Mesenchymal stem cell (in vitro differentiated cells and primary cell): Measurements from ENCODE around the gene CHMP2B.
A peak's percentile ranks its signal among the peaks of the same experiment; 100 is the strongest.

Experiments used
- DNase-seq: peaks from one replicate; pipeline ENCODE4 v3.0.0-alpha.2; 2013
- H2AFZ ChIP-seq: one replicate; pipeline ENCODE4 v1.6.1; 2013; ENCODE audit warnings: low read depth, mild to moderate bottlenecking, control low read depth, inconsistent platforms, low read length, moderate library complexity
- H2AK5ac ChIP-seq: 2 replicates; pipeline ENCODE4 v1.6.1; 2013; ENCODE audit warnings: low read length, moderate library complexity, mild to moderate bottlenecking, inconsistent platforms; ENCODE audit not compliant: severe bottlenecking
- H2BK120ac ChIP-seq: one replicate; pipeline ENCODE4 v1.6.1; 2013; ENCODE audit warnings: low read depth, mild to moderate bottlenecking, inconsistent platforms, low read length, moderate library complexity
- H2BK12ac ChIP-seq, 2 experiments: one replicate each; pipeline ENCODE4 v1.6.1; 2013; ENCODE audit warnings: inconsistent platforms in 2 of 2, low read length in 2 of 2, mild to moderate bottlenecking in 2 of 2, moderate library complexity in 2 of 2, control low read depth in 1 of 2
- H2BK15ac ChIP-seq: one replicate; pipeline ENCODE4 v1.6.1; 2013; ENCODE audit warnings: mild to moderate bottlenecking, low read depth, inconsistent platforms; ENCODE audit not compliant: poor library complexity, severe bottlenecking
- H2BK5ac ChIP-seq: 2 replicates; pipeline ENCODE4 v1.6.1; 2013; ENCODE audit warnings: low read depth, mild to moderate bottlenecking, low read length, control low read depth, inconsistent platforms; ENCODE audit not compliant: poor library complexity, severe bottlenecking
- H3K14ac ChIP-seq, 2 experiments: one replicate each; pipeline ENCODE4 v1.6.1; 2013; ENCODE audit warnings: inconsistent platforms in 2 of 2, low read length in 2 of 2, control low read depth in 1 of 2, mild to moderate bottlenecking in 1 of 2, moderate library complexity in 1 of 2
- H3K18ac ChIP-seq, 2 experiments: one replicate each; pipeline ENCODE4 v1.6.1; 2013; ENCODE audit warnings: inconsistent platforms in 2 of 2, low read length in 2 of 2, control low read depth in 1 of 2, low read depth in 1 of 2, mild to moderate bottlenecking in 1 of 2
- H3K23ac ChIP-seq, 2 experiments: one replicate each; pipeline ENCODE4 v1.6.1; 2013; ENCODE audit warnings: inconsistent platforms in 2 of 2, low read length in 2 of 2, mild to moderate bottlenecking in 2 of 2, moderate library complexity in 2 of 2, control low read depth in 1 of 2
- H3K27ac ChIP-seq: 2 replicates; pipeline ENCODE4 v1.5.1; 2013; ENCODE audit warnings: mild to moderate bottlenecking, moderate library complexity, low read length, control low read depth, inconsistent platforms; ENCODE audit not compliant: poor library complexity, severe bottlenecking
- H3K27me3 ChIP-seq, 2 experiments: 2 replicates each; pipeline versions ENCODE4 v1.6.1 to v1.7.0; 2013; ENCODE audit warnings: low read length in 2 of 2, mild to moderate bottlenecking in 2 of 2, moderate library complexity in 2 of 2, control low read depth in 1 of 2, inconsistent platforms in 1 of 2; ENCODE audit not compliant: control insufficient read depth in 1 of 2, insufficient read depth in 1 of 2
- H3K36me3 ChIP-seq, 2 experiments: 2 replicates each; pipeline versions ENCODE4 v1.6.1 to v1.7.0; 2013; ENCODE audit warnings: low read length in 2 of 2, control low read depth in 1 of 2, inconsistent platforms in 1 of 2, low read depth in 1 of 2, mild to moderate bottlenecking in 1 of 2; ENCODE audit not compliant: insufficient read depth in 2 of 2, control insufficient read depth in 1 of 2
- H3K4ac ChIP-seq, 2 experiments: one replicate each; pipeline ENCODE4 v1.6.1; 2013; ENCODE audit warnings: inconsistent platforms in 2 of 2, low read length in 2 of 2, mild to moderate bottlenecking in 2 of 2, moderate library complexity in 2 of 2, control low read depth in 1 of 2, low read depth in 1 of 2
- H3K4me1 ChIP-seq: 2 replicates; pipeline ENCODE4 v1.6.1; 2013; ENCODE audit warnings: low read depth, low read length, control low read depth; ENCODE audit not compliant: control insufficient read depth, insufficient read depth
- H3K4me2 ChIP-seq: 2 replicates; pipeline ENCODE4 v1.6.1; 2013; ENCODE audit warnings: low read length, mild to moderate bottlenecking, inconsistent platforms; ENCODE audit not compliant: poor library complexity, severe bottlenecking
- H3K4me3 ChIP-seq, 2 experiments: 2 replicates each; pipeline versions ENCODE4 v1.5.1 to v1.7.0; 2013; ENCODE audit warnings: low read length in 2 of 2, mild to moderate bottlenecking in 2 of 2, control low read depth in 1 of 2, low read depth in 1 of 2; ENCODE audit not compliant: insufficient read depth in 1 of 2
- H3K79me1 ChIP-seq: replicated peaks from 2 replicates; pipeline ENCODE4 v1.6.1; 2013; ENCODE audit warnings: mild to moderate bottlenecking, control low read depth, low read length, inconsistent platforms; ENCODE audit not compliant: poor library complexity, severe bottlenecking
- H3K9ac ChIP-seq: 2 replicates; pipeline ENCODE4 v1.7.0; 2013; ENCODE audit warnings: mild to moderate bottlenecking, low read length, moderate library complexity
- H3K9me3 ChIP-seq: 2 replicates; pipeline ENCODE4 v1.7.0; 2013; ENCODE audit warnings: mild to moderate bottlenecking, low read length; ENCODE audit not compliant: control insufficient read depth
- H4K8ac ChIP-seq: one replicate; pipeline ENCODE4 v1.6.1; 2013; ENCODE audit warnings: inconsistent platforms, mild to moderate bottlenecking, low read length, moderate library complexity
- H4K91ac ChIP-seq: one replicate; pipeline ENCODE4 v1.6.1; 2013; ENCODE audit warnings: mild to moderate bottlenecking, low read length, inconsistent platforms
- WGBS: methylation state at CpG from one replicate; pipeline ENCODE4 v1.1.7; 2013; ENCODE audit warnings: mixed read lengths; 5-methylcytosine and 5-hydroxymethylcytosine counted together

Gene CHMP2B

GRCh38 chr3:87270908-87271700 lies 44.0 kb downstream of the CHMP2B start:
- no peaks in the 10 kb centered on the region for H3K9me3 ChIP-seq
- H2BK12ac ChIP-seq, result no peak overlapping the region
- H3K4ac ChIP-seq, result no peak overlapping the region
- H2AFZ ChIP-seq, result peak overlapping the region; percentile 39
- no peak overlapping the region for H4K8ac ChIP-seq
- no peak overlapping the region for H3K9ac ChIP-seq
- H3K4me1 ChIP-seq, result peaks cover 1% of the 10 kb centered on the region
- WGBS, result 92% methylated on average over 2 of the region's 4 CpGs
- no peak overlapping the region for H3K18ac ChIP-seq
- no peak overlapping the region for H3K4me2 ChIP-seq
- H3K27me3 ChIP-seq, result no peaks in the 10 kb centered on the region
- H3K27ac ChIP-seq, result no peak overlapping the region
- H3K36me3 ChIP-seq, result no peaks in the 10 kb centered on the region
- no peak overlapping the region for H2AK5ac ChIP-seq
- H2BK120ac ChIP-seq, result no peak overlapping the region
- no peak overlapping the region for H2BK5ac ChIP-seq
- no peak for DNase-seq
- H3K23ac ChIP-seq, result no peak overlapping the region
- no peak overlapping the region for H3K14ac ChIP-seq
- no peaks in the 10 kb centered on the region for H3K79me1 ChIP-seq
- no peak overlapping the region for H3K4me3 ChIP-seq
- no peak overlapping the region for H2BK15ac ChIP-seq
- H4K91ac ChIP-seq, result no peak overlapping the region

- H2BK15ac ChIP-seq, result no peak overlapping the region
- H2BK120ac ChIP-seq, result no peak overlapping the region
- no peak overlapping the region for H3K9ac ChIP-seq
- H3K36me3 ChIP-seq, result no peaks in the 10 kb centered on the region
- no peak overlapping the region for H4K8ac ChIP-seq
- H3K23ac ChIP-seq, result no peak overlapping the region
- no peak overlapping the region for H2AK5ac ChIP-seq
- no peaks in the 10 kb centered on the region for H3K79me1 ChIP-seq
- no peak overlapping the region for H2BK5ac ChIP-seq
- H3K9me3 ChIP-seq, result no peaks in the 10 kb centered on the region
- H3K27ac ChIP-seq, result no peak overlapping the region
- no peak overlapping the region for H2BK12ac ChIP-seq
- no peak overlapping the region for H3K18ac ChIP-seq
- H2AFZ ChIP-seq, result no peak overlapping the region
- H3K14ac ChIP-seq, result no peak overlapping the region
- no peak overlapping the region for H3K4ac ChIP-seq
- H4K91ac ChIP-seq, result no peak overlapping the region
- H3K4me1 ChIP-seq, result peaks cover 1% of the 10 kb centered on the region
- no CpG with 5 or more reads among the region's 4 CpGs for WGBS
- DNase-seq, result no peak
- H3K4me2 ChIP-seq, result no peak overlapping the region
- no peaks in the 10 kb centered on the region for H3K27me3 ChIP-seq
- no peak overlapping the region for H3K4me3 ChIP-seq
Measured at GRCh38 chr3:87272718-87273341, 45.7 kb downstream of the CHMP2B start.

GRCh38 chr3:87276484-87276883 lies 49.4 kb downstream of the CHMP2B start, which contains the start of gene POU1F1:
POU1F1 (minus strand) TSS chr3:87276584; CDS start chr3:87276462, 122 bp downstream.
- Histone ChIP-seq H3K23ac (no peak within 1 kb of the TSS), H3K14ac (no peak within 1 kb of the TSS), H4K8ac (no peak within 1 kb of the TSS), H3K36me3 (no peaks in the 10 kb centered on the region), H3K27ac (no peak within 1 kb of the TSS), H2BK120ac (no peak within 1 kb of the TSS), H3K18ac (no peak within 1 kb of the TSS), H4K91ac (no peak within 1 kb of the TSS), H3K79me1 (no peaks in the 10 kb centered on the region), H2BK15ac (no peak within 1 kb of the TSS), H2AFZ (no peak within 1 kb of the TSS), H3K4ac (no peak within 1 kb of the TSS), H3K4me2 (no peak within 1 kb of the TSS), H2BK12ac (no peak within 1 kb of the TSS), H3K9me3 (no peaks in the 10 kb centered on the region), H2AK5ac (no peak within 1 kb of the TSS), H2BK5ac (no peak within 1 kb of the TSS), H3K4me1 (no peaks in the 10 kb centered on the region), H3K27me3 (no peaks in the 10 kb centered on the region), H3K4me3 (no peak within 1 kb of the TSS), H3K9ac (no peak within 1 kb of the TSS)
- WGBS, result 85% methylated on average over 4 of the region's 6 CpGs
- no peak for DNase-seq

- 57% methylated on average over 1 of the region's 1 CpG for WGBS
- H3K23ac ChIP-seq, result no peak overlapping the region
- DNase-seq, result peak; percentile 7
- H3K14ac ChIP-seq, result no peak overlapping the region
- H3K4me3 ChIP-seq, result no peak overlapping the region
- H2AK5ac ChIP-seq, result no peak overlapping the region
- H3K9me3 ChIP-seq, result no peaks in the 10 kb centered on the region
- no peak overlapping the region for H2BK15ac ChIP-seq
- no peaks in the 10 kb centered on the region for H3K36me3 ChIP-seq
- no peak overlapping the region for H2AFZ ChIP-seq
- H3K4ac ChIP-seq, result no peak overlapping the region
- no peak overlapping the region for H2BK12ac ChIP-seq
- H2BK120ac ChIP-seq, result no peak overlapping the region
- no peak overlapping the region for H2BK5ac ChIP-seq
- no peak overlapping the region for H3K18ac ChIP-seq
- no peaks in the 10 kb centered on the region for H3K79me1 ChIP-seq
- no peak overlapping the region for H3K4me2 ChIP-seq
- peak overlapping the region; percentile 77 for H3K9ac ChIP-seq
- H4K8ac ChIP-seq, result no peak overlapping the region
- no peak overlapping the region for H4K91ac ChIP-seq
- no peaks in the 10 kb centered on the region for H3K4me1 ChIP-seq
- no peak overlapping the region for H3K27ac ChIP-seq
- no peaks in the 10 kb centered on the region for H3K27me3 ChIP-seq
Measured at GRCh38 chr3:87287011-87287410, 59.9 kb downstream of the CHMP2B start.
